ENCODE measurements around the gene SRGAP2C.
"Not testable (repeated sequence)": the region's sequence is repeated elsewhere in the genome, so short reads cannot be mapped to it uniquely, and the experiment has no call there.

DNA sequence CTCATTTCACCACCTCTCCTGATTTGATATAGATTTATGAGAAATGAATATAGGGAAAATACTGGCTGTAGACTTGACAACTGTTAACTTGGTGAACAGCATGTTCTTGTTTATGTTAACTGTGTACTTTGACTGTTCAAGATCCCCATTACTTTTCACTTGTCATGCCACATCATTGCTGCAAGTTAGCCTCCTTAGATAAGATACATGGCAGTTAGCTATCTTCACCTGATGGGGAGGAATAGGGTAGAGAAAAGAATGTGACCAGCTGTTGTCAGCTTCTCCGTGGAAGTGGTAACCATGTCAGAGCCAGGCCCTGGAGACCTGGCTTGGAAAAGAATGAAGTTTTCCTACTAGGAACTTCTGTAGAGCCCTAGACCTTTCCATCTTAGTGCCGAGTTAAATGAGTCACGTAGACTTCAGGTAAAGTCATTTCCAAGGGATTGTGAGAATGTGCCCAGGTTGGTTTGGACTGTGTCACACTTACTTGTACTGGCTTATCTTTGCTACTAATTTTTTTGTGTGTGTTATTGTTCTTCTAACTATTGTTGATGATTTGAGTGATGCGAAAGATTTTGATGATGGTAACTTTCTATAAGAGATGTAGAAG is 41.6 kb downstream of the SRGAP2C start:
- not testable (repeated sequence) for TF ChIP-seq CTCF (IDR thresholded peaks at IDR 0.05); ZFX (IDR thresholded peaks at IDR 0.05; ENCODE audit: borderline replicate concordance)
